CD14-positive monocyte (primary cell): Measurements from ENCODE around the gene MRTFA. TPM values are rescaled to one million over a fixed set of nuclear protein-coding genes. Genes with fewer than 3 reads are reported as not detected.

ENCODE experiments used
- DNase-seq, 3 donors: peaks; one replicate each; pipeline ENCODE4 v3.0.0-alpha.2; 2011 to 2022
- H2AFZ ChIP-seq: 2 replicates; pipeline ENCODE4 v1.6.0; 2012; ENCODE audit warnings: mild to moderate bottlenecking, low read depth, low read length, inconsistent platforms; ENCODE audit not compliant: insufficient read depth, poor library complexity, severe bottlenecking
- H3K27ac ChIP-seq, 2 donors: 1 replicate in 1 of 2; 2 replicates in 1 of 2; pipeline ENCODE4 v1.5.1; 2012 to 2013; ENCODE audit warnings: low read length in 2 of 2, control low read depth in 1 of 2, inconsistent platforms in 1 of 2, low read depth in 1 of 2, mild to moderate bottlenecking in 1 of 2
- H3K27me3 ChIP-seq, 2 donors: one replicate each; pipeline versions ENCODE4 v1.6.0 to v1.6.1; 2011 to 2013; ENCODE audit warnings: low read length in 2 of 2; ENCODE audit not compliant: control insufficient read depth in 2 of 2, insufficient read depth in 2 of 2
- H3K36me3 ChIP-seq, 2 donors: replicated peaks in 1 of 2; 1 replicate in 1 of 2; 2 replicates in 1 of 2; pipeline versions ENCODE4 v1.5.1 to v1.6.1; 2012 to 2013; ENCODE audit warnings: low read length in 2 of 2, control low read depth in 1 of 2, inconsistent platforms in 1 of 2, mild to moderate bottlenecking in 1 of 2; ENCODE audit not compliant: insufficient read depth in 2 of 2, control insufficient read depth in 1 of 2
- H3K4me1 ChIP-seq, 2 donors: 1 replicate in 1 of 2; 2 replicates in 1 of 2; pipeline versions ENCODE4 v1.5.1 to v1.6.1; 2012 to 2013; ENCODE audit warnings: low read length in 2 of 2, control low read depth in 1 of 2, inconsistent platforms in 1 of 2, mild to moderate bottlenecking in 1 of 2, moderate library complexity in 1 of 2; ENCODE audit not compliant: insufficient read depth in 2 of 2, control insufficient read depth in 1 of 2
- H3K4me2 ChIP-seq: replicated peaks from 2 replicates; pipeline ENCODE3; 2012; ENCODE audit warnings: low read length, moderate library complexity, mild to moderate bottlenecking; ENCODE audit not compliant: poor library complexity, severe bottlenecking; ENCODE audit errors: extremely low read depth
- H3K4me3 ChIP-seq, 3 experiments: fragments of 200-600 bp in 1 of 3; sonication (generic) in 1 of 3; replicated peaks in 1 of 3; 1 replicate in 2 of 3; 2 replicates in 1 of 3; pipeline ENCODE4 v1.5.1; 2011 to 2013; ENCODE audit warnings: low read length in 3 of 3, mild to moderate bottlenecking in 3 of 3, control low read depth in 2 of 3, low read depth in 2 of 3, inconsistent platforms in 1 of 3, moderate library complexity in 1 of 3
- H3K79me2 ChIP-seq: 2 replicates; pipeline ENCODE4 v1.6.0; 2012; ENCODE audit warnings: mild to moderate bottlenecking, control low read depth, inconsistent platforms, low read length, moderate library complexity; ENCODE audit not compliant: insufficient read depth
- H3K9ac ChIP-seq: 2 replicates; pipeline ENCODE4 v1.6.0; 2017; ENCODE audit warnings: low read length, mild to moderate bottlenecking; ENCODE audit not compliant: insufficient read depth, poor library complexity, severe bottlenecking
- H3K9me3 ChIP-seq, 2 donors: replicated peaks in 1 of 2; 1 replicate in 1 of 2; 2 replicates in 1 of 2; pipeline versions ENCODE4 v1.5.1 to v1.6.1; 2012 to 2013; ENCODE audit warnings: low read length in 2 of 2, control low read depth in 1 of 2; ENCODE audit not compliant: control insufficient read depth in 1 of 2, insufficient read depth in 1 of 2
- H4K20me1 ChIP-seq: 2 replicates; pipeline ENCODE4 v1.6.0; 2012; ENCODE audit warnings: mild to moderate bottlenecking, low read length, control low read depth, moderate library complexity; ENCODE audit not compliant: insufficient read depth
- H3K27ac Mint-ChIP-seq, 7 donors: one replicate each; pipeline ENCODE4 v1.8.0; 2020; ENCODE audit warnings: mild to moderate bottlenecking in 7 of 7, mixed read lengths in 7 of 7, moderate library complexity in 6 of 7, inconsistent platforms in 2 of 7
- H3K27me3 Mint-ChIP-seq, 3 donors: one replicate each; pipeline ENCODE4 v1.8.0; 2021 to 2022; ENCODE audit warnings: low read depth in 3 of 3, mild to moderate bottlenecking in 3 of 3, mixed read lengths in 3 of 3, moderate library complexity in 3 of 3, inconsistent platforms in 1 of 3
- H3K36me3 Mint-ChIP-seq, 2 donors: one replicate each; pipeline ENCODE4 v1.8.0; 2020; ENCODE audit warnings: mixed read lengths in 2 of 2, inconsistent platforms in 1 of 2, mild to moderate bottlenecking in 1 of 2
- H3K4me1 Mint-ChIP-seq: one replicate; pipeline ENCODE4 v1.8.0; 2020; ENCODE audit warnings: mild to moderate bottlenecking, mixed read lengths
- H3K4me3 Mint-ChIP-seq, 2 donors: one replicate each; pipeline ENCODE4 v1.8.0; 2020; ENCODE audit warnings: mild to moderate bottlenecking in 2 of 2, mixed read lengths in 2 of 2, moderate library complexity in 1 of 2
- H3K9me3 Mint-ChIP-seq, 7 donors: one replicate each; pipeline ENCODE4 v1.8.0; 2020 to 2022; ENCODE audit warnings: mixed read lengths in 7 of 7, mild to moderate bottlenecking in 6 of 7, moderate library complexity in 6 of 7, inconsistent platforms in 2 of 7
- CTCF ChIP-seq: fragments of 200-600 bp; IDR thresholded peaks from one replicate; pipeline ENCODE4 v1.8.0; 2022; ENCODE audit warnings: antibody characterized with exemption, mild to moderate bottlenecking
- WGBS: methylation state at CpG from one replicate; pipeline ENCODE4 v1.1.5; 2013; ENCODE audit warnings: missing lambda C conversion rate; ENCODE audit not compliant: insufficient coverage; 5-methylcytosine and 5-hydroxymethylcytosine counted together
- intact Hi-C, 2 donors: fragments of 100-400 bp; cut with micrococcal nuclease; formaldehyde crosslinking; loops; one replicate each; pipeline versions ENCODE4 v1.15.0 to v1.15.1; 2023
- polyA plus RNA-seq, 3 donors: library from polyadenylated mRNA; depleted of rRNA in 1 of 3; unstranded in 2 of 3; stranded (reverse) in 1 of 3; fragments of 300-500 nt in 2 of 3; fragments of >200 nt in 1 of 3; fragmentation: Illumina TruSeq in 2 of 3; gene quantifications; 1 replicate in 2 of 3; 2 replicates in 1 of 3; pipeline ENCODE4 v1.2.3, GENCODE V29; 2012 to 2021

Gene MRTFA
- polyA plus RNA-seq, 3 donors, result 14.1 to 33.8 (median 18.9) TPM

GRCh38 chr22:40553014-40553554, 83.4 kb downstream of the MRTFA start:
- H3K9ac ChIP-seq, result no peak overlapping the region
- H3K36me3 Mint-ChIP-seq, result peaks cover 42 to 62% of the 10 kb centered on the region in 2 donors
- H3K4me2 ChIP-seq, result no peak overlapping the region
- no peak for TF ChIP-seq CTCF
- peaks cover 13 to 14% of the 10 kb centered on the region in 2 donors for H3K9me3 ChIP-seq
- peaks cover 7% of the 10 kb centered on the region for H3K4me1 Mint-ChIP-seq
- H3K36me3 ChIP-seq, result peaks cover 18 to 29% of the 10 kb centered on the region in 2 donors
- no peaks in the 10 kb centered on the region for H3K4me1 ChIP-seq
- H3K79me2 ChIP-seq, result peaks cover 7% of the 10 kb centered on the region
- no peaks in the 10 kb centered on the region for H3K27me3 Mint-ChIP-seq
- no peak overlapping the region for H3K4me3 Mint-ChIP-seq
- no peak overlapping the region for H2AFZ ChIP-seq
- DNase-seq, result no peak
- H3K27ac ChIP-seq, result no peak overlapping the region
- no peaks in the 10 kb centered on the region for H3K27me3 ChIP-seq
- no peak overlapping the region for H3K27ac Mint-ChIP-seq
- no peak overlapping the region for H3K4me3 ChIP-seq
- intact Hi-C loops, result no loop called here
- 94% methylated on average over 6 of the region's 7 CpGs for WGBS
- peaks cover 61% of the 10 kb centered on the region for H4K20me1 ChIP-seq
- H3K9me3 Mint-ChIP-seq, result peaks cover 4 to 17% (median 10%) of the 10 kb centered on the region in 7 donors

DNA sequence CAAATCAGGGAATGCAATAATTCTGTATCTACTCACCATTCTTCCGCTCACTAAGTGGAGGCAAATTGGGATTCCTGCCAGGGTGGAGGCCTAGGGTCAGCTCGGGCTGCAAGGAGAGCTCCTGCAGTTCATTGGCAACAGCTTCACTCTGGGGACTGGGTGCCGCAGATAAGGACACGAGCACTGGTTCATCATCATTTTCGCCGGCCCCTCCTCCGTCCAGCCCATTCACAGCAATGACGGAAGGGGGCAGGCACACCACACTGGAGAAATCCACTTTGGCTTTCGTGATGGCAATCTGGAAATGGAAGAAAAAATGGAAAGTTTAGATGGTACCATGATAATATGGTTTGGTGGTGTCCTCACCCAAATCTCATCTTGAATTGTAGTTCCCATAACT, 84.4 kb downstream of the MRTFA start:
- Mint-ChIP-seq H3K4me3 (no peak overlapping the region), H3K27me3 (no peaks in the 10 kb centered on the region), H3K36me3 (peaks cover 49 to 72% of the 10 kb centered on the region in 2 donors), H3K4me1 (peaks cover 7% of the 10 kb centered on the region), H3K27ac (peak overlapping the region in 2 of 7 donors; percentile 22 to 64), H3K9me3 (peaks cover 4 to 17% (median 10%) of the 10 kb centered on the region in 7 donors)
- Histone ChIP-seq H3K36me3 (peaks cover 24 to 39% of the 10 kb centered on the region in 2 donors), H3K79me2 (peaks cover 7% of the 10 kb centered on the region), H3K27ac (no peak overlapping the region), H3K9ac (no peak overlapping the region), H3K9me3 (peaks cover 13 to 14% of the 10 kb centered on the region in 2 donors), H4K20me1 (peaks cover 55% of the 10 kb centered on the region), H2AFZ (no peak overlapping the region), H3K4me3 (no peak overlapping the region), H3K4me2 (no peak overlapping the region), H3K27me3 (no peaks in the 10 kb centered on the region), H3K4me1 (no peaks in the 10 kb centered on the region)
- intact Hi-C loops, result no loop called here
- WGBS, result 100% methylated on average over 4 of the region's 9 CpGs
- DNase-seq, result no peak
- no peak for TF ChIP-seq CTCF
